ENCODE data around the gene DAZAP1. TPM values are rescaled to one million over a fixed set of nuclear protein-coding genes. Genes with fewer than 3 reads are reported as not detected.

Gene DAZAP1
- total and polyA plus RNA-seq, 2 of the 4 experiments (the other 2 are of a cell fraction) = 22.0 to 62.8 TPM

- no peak overlapping the region for H2BK15ac ChIP-seq (ENCODE audit: low read depth, low read length)
- H4K8ac ChIP-seq (ENCODE audit: low read depth in 2 of 2, low read length in 2 of 2) = no peak overlapping the region
- peaks cover 53% of the 10 kb centered on the region for H3K36me3 ChIP-seq (ENCODE audit: control insufficient read depth, insufficient read depth, low read length)
- no peak overlapping the region for H2BK5ac ChIP-seq (ENCODE audit: low read depth, low read length, poor library complexity, severe bottlenecking)
- in situ Hi-C loops (cut with MboI; ENCODE audit: low sequenced_read_pairs) = no loop called here
- H4K20me1 ChIP-seq (ENCODE audit: insufficient read depth, low read length) = peaks cover 17% of the 10 kb centered on the region
- H2BK120ac ChIP-seq (ENCODE audit: low read depth, low read length) = no peak overlapping the region
- no peak overlapping the region for H3K23ac ChIP-seq (ENCODE audit: low read depth, low read length)
- ATAC-seq (ENCODE audit: low read depth) (no peak), DNase-seq (no peak)
- no peak overlapping the region for H3K18ac ChIP-seq (ENCODE audit: low read depth, low read length)
- 93% methylated on average over 17 of the region's 17 CpGs; no CpG with 5 or more reads in 1 of the 2 experiments for WGBS, 2 experiments (ENCODE audit: extremely low coverage in 2 of 2, insufficient read length in 1 of 2)
- TF ChIP-seq SMC3 (IDR thresholded peaks at IDR 0.05; ENCODE audit: low read depth, low read length) (no peak), MAZ (IDR thresholded peaks at IDR 0.05; ENCODE audit: borderline replicate concordance, low read depth, low read length) (no peak), FOS (IDR thresholded peaks at IDR 0.05; ENCODE audit: low read depth, low read length) (no peak), RAD21 (IDR thresholded peaks at IDR 0.05; ENCODE audit: low read length) (no peak), CTCF (conservative IDR thresholded peaks at IDR 0.05; ENCODE audit: low read depth, low read length) (no peak), NFE2L2 (IDR thresholded peaks at IDR 0.05; ENCODE audit: low read depth, low read length) (no peak), USF2 (IDR thresholded peaks at IDR 0.05; ENCODE audit: low read depth, low read length) (no peak), ELK1 (IDR thresholded peaks at IDR 0.05; ENCODE audit: borderline replicate concordance, low read depth, low read length) (no peak), RFX5 (IDR thresholded peaks at IDR 0.05; ENCODE audit: low read depth, low read length) (no peak), MAFK (IDR thresholded peaks at IDR 0.05; ENCODE audit: low read depth, low read length) (no peak), BHLHE40 (IDR thresholded peaks at IDR 0.05; ENCODE audit: low read depth, low read length) (no peak), POLR2A (IDR thresholded peaks at IDR 0.05; ENCODE audit: low read depth, low read length) (no peak), MXI1 (IDR thresholded peaks at IDR 0.05; ENCODE audit: borderline replicate concordance, low read depth, low read length) (no peak), CEBPB (IDR thresholded peaks at IDR 0.05; ENCODE audit: low read depth, low read length) (no peak), RCOR1 (IDR thresholded peaks at IDR 0.05; ENCODE audit: insufficient replicate concordance, low read length) (no peak), CHD1 (IDR thresholded peaks at IDR 0.05; ENCODE audit: low read depth, low read length) (no peak)
- H3K9me1 ChIP-seq (ENCODE audit: insufficient read depth, low read length) = no peaks in the 10 kb centered on the region; the same call in 1 of the 2 replicates
- no TSS peak for BruUV-seq (replicated peaks)
- H3K4me2 ChIP-seq (ENCODE audit: low read depth, low read length) = no peak overlapping the region
- H3K4me3 ChIP-seq (ENCODE audit: insufficient read depth, low read depth, low read length) = no peak overlapping the region
- no peak overlapping the region for H2AK9ac ChIP-seq (replicated peaks; ENCODE audit: low read depth, low read length, poor library complexity)
- H2AK5ac ChIP-seq (ENCODE audit: low read depth, low read length) = no peak overlapping the region
- dilution Hi-C loops (cut with HindIII; ENCODE audit: low sequenced_read_pairs, unreplicated experiment) = no loop called here
- POLR2A ChIA-PET (ENCODE audit: unreplicated experiment) = no interaction called here
- H3K4ac ChIP-seq (ENCODE audit: low read depth, low read length) = no peak overlapping the region
- H3K9ac ChIP-seq (ENCODE audit: low read depth, low read length) = no peak overlapping the region
- CTCF ChIA-PET = no interaction called here
- H2BK20ac ChIP-seq (ENCODE audit: low read depth, low read length) = no peak overlapping the region
- H4K5ac ChIP-seq (ENCODE audit: low read depth, low read length) = no peak overlapping the region
- intact Hi-C loops (cut with micrococcal nuclease) = no loop called here
- no peaks in the 10 kb centered on the region for H3K27me3 ChIP-seq (ENCODE audit: control insufficient read depth, insufficient read depth, low read length)
- H3K56ac ChIP-seq (ENCODE audit: extremely low read depth, insufficient read depth, low read length) = no peak overlapping the region
- H4K91ac ChIP-seq (ENCODE audit: insufficient read depth, low read depth, low read length) = no peak overlapping the region
- H3K4me1 ChIP-seq (ENCODE audit: control insufficient read depth, insufficient read depth, low read length) = peaks cover 2% of the 10 kb centered on the region; the same call in 1 of the 2 replicates
- H2AFZ ChIP-seq (replicated peaks; ENCODE audit: low read length, poor library complexity) = peak overlapping the region; percentile 51
- peaks cover 15 to 38% of the 10 kb centered on the region in 2 experiments for H3K79me1 ChIP-seq (ENCODE audit: low read depth in 1 of 2, low read length in 2 of 2)
- no peaks in the 10 kb centered on the region for H3K9me3 ChIP-seq (ENCODE audit: control insufficient read depth, insufficient read depth, low read length)
- no peak overlapping the region for H3K14ac ChIP-seq (replicated peaks; ENCODE audit: low read depth, low read length)
- no peak overlapping the region for H3K27ac ChIP-seq (ENCODE audit: insufficient read depth, low read length)
These were observed 26.6 kb downstream of the DAZAP1 start for GRCh38 chr19:1434040-1434366.
